NK-92 (cell line): ENCODE data around the gene EIPR1.

ENCODE experiments used
- DNase-seq: peaks from one replicate; lab custom pipeline; 2025; ENCODE audit not compliant: unreplicated experiment; lab: John Stamatoyannopoulos, UW

The EIPR1 gene

DNA sequence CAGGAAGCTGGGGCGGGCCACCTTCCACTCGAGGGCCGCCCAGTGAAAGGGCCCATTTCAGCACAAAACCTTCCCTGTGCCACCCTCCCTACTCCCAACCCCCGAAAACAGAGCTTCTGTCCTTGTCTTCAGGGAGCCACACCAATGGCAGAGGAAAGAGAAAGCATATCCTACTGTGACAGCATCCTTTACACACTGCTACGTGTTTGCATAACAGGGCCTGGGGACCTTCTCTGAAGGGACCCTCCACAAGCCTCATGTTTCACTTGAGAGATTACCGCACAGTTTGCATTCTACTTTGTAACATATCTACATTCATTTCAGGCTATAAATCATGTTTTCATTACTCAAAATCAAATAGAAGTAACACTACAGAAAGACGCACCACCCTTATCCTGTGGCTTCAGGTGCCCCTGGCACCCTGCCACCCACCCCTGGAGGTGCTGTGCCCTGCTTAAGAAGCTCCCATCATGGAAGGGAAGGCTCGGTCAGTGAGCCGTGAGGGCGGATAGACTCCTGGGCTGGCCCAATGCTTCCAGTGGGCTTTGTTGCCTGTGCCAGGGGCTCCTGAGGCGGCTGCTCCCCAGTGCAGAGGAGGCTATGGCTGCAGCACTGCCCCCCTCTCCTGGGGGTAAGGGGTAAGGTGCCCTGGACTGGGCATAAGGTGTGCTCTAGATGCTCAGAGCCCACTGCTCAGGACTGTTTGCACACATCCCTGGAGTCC lies 52.0 kb downstream of the EIPR1 start:
- no peak for DNase-seq

DNA sequence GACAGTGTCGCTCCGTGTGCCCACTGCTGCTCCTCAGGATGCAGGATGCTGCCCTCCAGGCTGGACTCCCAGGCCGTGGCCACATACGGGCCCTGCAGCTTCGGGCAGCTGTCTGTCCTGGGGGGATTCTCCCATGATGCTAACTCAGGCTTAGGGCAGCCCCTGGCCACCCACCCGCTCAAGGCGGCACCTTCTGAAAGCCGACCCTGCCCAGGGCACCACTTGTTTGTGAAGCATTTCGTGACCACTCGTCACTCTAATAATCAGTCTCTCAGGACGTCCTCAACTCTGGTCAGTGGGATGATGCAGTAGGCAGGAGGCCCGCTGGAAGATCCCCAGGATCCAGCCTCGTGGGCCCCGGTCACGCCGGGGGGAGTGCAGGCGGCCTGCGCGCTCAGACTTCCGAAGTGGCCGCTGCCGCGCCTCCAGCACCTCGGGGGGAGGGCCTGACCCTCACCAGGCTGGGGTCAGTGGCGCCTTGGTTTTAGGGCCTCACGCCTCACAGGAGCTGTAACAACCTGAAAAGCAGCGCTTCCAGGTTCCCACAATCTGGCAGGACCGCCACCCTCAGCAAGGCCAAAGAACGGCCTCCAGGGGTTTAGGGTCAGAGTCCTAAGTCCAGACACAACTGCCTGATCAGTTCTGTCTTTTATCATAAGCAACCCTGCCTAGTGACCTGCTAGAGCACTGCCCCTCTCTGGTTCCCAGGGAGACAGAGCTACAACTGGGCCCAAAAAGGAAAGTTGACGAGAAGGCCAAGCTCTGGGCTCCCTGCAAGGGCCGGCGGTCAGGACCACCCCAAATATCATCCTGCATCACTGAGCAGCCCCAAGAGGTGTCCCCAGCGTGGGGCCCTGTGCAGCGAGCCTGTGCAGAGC lies 53.0 kb downstream of the EIPR1 start:
- no peak for DNase-seq

DNA sequence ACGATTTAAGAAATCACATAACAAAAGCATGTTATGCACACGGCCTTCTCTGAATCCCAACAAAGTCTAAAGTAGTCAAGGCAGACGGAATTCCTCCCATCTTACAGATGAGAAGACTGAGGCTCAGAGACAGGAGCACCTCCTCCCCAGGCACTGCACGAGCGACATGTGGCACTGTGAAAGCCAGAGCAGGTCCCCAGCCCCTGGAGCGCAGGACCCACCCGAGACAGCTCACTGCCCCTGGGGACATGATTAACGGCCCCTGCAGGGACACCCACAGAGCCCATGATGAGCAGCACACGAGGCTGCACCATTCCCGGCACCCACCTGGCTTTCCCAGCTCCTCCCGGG lies 53.6 kb downstream of the EIPR1 start:
- no peak for DNase-seq

DNA sequence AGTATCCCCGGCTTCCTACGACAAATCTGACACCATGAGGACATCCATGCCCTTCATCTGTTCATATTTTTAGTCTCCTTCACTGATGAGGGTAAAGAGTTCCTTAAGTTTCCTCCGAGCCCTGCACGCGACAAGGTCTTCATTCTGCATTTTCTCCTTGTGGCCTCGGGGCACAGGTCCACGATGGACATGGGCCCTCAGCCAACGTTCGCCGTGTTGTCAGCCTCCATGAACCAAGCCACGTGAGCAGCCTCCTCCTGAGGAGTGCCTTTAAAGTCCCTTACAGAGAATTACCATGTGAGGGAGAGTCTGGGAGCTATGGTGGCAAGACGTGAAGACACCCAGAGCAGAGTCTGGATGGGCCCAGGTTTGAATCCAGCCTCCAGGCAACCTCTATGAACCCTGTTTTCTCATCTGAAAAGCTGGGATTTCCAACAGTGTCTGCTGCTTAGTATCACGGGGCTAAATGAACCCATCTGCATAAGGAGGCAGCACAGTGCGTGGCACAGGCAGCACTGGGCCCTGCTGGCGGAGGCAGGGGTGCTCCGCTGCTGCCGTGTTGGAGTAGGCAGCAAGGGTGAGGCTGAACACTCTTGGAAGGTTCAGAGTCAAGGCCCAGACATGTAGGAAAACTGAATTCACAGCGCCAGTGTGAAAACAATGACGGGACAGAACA lies 54.1 kb downstream of the EIPR1 start:
- DNase-seq = no peak

DNA sequence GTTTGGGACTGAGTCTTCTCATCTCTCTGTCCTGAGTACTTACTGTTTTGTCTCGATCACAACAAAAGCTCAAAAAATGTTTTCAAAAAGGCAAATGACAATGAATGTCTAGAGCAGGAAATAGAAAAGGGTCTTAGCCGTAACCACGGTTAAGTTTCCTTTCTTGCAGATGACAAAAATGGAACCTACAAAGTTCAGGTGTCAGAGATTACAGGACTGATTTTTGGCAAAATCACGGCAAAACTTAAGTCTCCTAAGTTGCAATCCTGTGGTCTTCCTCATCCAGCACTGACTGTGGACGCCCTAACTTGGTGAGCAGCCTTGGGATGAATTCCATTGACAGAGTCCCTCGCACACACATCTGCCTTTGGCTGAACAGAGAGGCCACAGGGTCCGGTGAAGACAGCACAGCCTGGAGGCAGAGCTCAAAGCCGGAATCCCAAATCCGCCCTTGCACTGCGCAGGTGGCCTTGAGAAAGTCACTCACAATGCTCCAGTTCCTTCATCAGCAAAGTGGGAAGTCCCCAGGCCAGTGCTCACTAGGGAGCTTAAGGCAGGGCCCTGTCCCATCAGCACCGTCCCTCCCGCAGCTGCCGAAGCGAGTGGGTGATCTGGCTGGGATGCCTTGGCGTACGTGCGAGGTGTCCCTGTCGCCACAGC lies 55.2 kb downstream of the EIPR1 start:
- no peak for DNase-seq

DNA sequence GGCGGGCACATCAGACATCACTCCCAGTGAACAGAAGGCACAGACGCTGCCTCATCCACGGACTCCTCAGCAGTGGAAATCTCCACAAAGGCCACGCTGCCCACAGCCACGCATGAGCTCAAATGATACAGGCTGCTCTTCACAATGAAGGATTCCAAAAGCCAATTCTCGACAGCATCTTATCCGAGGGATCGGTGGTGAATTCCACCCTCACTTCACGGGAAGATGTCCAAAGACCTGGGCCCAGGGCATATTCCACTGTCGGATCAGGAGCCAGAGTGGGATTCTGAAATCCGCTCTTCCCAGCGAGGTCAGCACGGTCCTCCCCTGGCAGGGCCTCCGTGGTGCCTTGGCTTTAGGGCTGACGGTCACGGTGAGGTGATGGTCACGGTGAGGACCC lies 55.8 kb downstream of the EIPR1 start:
- DNase-seq = no peak

DNA sequence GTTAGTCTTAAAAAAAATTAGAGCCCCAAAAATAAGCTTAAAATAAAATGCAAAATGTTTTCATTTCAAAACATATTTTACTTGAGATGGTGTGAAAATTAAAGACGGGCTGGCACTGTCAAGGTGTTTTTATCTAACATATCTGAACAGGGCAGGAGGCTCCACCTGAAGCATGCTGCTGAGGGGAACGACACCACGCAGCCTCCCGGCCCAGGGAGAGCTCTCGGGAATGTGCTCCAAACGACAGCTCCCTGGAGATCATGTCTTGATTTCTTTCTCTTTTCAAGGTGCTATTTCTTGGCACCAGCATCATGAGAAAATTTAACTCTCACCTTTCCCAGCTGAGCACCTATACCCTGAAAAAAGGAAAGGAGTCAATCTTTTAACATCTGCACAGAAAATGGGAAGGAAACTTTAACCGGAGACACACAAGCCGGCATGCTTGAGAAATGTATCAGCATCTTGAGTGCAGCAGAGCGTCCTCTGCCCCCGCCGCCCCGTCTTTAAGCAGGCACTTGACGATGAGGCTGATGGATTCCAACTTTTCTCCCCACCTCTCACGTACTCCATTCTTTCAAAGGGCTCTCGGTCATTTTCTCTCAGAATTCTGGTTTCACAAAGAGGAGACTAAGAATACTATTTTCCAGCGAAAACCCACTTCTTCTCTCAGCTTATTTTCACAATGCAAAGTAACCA lies 56.6 kb downstream of the EIPR1 start:
- no peak for DNase-seq

DNA sequence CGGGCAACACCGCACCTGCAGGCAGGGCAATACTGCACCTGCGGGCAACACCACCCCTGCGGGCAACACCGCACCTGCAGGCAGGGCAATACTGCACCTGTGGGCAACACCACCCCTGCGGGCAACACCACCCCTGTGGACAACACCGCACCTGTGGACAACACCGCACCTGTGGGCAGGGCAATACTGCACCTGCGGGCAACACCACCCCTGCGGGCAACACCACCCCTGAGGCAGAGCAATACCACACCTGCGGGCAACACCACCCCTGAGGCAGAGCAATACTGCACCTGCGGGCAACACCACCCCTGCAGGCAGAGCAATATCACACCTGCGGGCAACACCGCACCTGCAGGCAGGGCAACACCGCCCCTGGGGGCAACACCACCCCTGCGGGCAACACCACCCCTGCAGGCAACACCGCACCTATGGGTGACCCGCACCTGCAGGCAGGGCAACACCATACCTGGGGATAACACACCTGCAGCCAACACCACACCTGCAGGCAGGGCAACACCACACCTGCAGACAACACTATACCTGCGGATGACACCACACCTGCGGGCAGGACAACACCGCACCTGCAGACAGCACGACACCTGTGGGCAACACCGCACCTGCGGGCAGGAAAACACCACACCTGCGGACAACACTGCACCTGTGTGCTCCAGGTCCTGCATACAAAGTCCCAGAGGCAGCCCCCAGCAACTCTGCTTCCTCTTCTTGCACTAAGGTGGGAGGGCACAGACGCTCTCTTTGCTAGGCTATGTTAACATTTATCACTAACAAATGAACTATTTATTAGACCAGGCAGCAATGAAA lies 57.7 kb downstream of the EIPR1 start:
- DNase-seq = no peak

DNA sequence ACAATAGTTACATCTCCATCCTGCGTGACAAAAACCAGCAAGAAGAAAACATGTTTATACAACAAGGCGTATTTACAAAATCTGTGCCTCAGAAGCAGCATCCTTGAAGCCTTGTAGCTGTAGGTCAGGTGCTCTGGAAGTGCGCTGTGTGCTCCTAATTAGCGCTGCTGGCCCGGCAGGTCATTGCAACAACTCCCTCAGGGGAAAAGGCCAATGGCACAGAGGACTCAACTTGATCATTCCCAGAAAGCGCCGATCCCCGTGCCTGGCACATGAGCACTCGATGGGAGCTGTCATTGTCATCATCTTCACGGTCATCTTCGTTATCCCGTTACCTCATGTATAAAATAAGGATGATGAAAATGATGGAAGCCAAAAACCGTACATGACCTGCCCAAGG lies 58.5 kb downstream of the EIPR1 start:
- no peak for DNase-seq

DNA sequence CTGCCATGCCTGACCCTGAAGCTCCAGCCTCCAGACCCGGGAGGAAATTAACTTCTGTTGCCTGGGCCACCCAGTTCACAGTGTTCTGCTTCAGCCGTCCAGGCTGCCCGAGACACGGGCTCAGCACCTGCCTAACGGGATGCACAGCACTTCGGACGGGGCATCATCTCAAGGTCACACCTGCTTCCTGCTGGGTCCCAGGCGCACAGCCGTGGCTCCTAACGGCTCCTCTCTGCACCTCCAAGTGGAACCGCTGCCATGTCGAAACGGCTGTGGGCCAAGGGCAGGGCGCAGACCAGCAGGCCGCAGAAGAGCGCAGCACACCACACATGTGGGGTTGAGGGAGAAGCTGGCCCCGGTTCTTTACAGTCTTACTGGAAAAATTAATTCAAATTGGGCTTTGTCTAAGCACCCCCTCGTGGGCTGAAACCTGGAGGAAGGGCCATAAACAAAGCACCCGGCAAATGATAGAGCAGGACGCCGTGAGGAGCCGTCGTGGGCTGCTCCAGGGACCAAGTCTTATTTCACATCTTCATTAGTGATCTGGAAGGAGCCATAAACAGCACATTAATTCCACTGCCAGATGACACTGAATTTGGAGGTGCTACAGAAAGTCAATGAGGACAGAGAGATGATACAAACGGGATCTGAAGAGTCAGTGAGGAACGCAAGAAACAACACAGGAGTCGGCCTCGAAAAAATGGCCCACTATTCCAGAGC lies 59.6 kb downstream of the EIPR1 start:
- DNase-seq = no peak

DNA sequence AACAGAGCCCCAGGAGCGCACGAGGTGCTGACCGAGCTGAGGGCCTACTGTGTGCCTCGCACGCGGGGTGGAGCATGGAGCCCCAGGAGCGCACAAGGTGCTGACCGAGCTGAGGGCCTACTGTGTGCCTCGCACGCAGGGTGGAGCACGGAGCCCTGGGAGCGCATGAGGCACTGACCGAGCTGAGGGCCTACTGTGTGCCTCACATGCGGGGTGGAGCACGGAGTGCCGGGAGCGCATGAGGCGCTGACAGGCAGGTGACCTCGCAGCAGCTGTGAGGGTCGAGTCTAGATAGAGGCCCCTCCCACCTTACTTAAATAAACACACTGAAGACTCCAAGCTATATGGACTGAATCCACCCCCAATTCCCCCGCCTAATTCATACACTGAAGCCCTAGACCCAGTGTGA lies 60.3 kb downstream of the EIPR1 start:
- DNase-seq = no peak

DNA sequence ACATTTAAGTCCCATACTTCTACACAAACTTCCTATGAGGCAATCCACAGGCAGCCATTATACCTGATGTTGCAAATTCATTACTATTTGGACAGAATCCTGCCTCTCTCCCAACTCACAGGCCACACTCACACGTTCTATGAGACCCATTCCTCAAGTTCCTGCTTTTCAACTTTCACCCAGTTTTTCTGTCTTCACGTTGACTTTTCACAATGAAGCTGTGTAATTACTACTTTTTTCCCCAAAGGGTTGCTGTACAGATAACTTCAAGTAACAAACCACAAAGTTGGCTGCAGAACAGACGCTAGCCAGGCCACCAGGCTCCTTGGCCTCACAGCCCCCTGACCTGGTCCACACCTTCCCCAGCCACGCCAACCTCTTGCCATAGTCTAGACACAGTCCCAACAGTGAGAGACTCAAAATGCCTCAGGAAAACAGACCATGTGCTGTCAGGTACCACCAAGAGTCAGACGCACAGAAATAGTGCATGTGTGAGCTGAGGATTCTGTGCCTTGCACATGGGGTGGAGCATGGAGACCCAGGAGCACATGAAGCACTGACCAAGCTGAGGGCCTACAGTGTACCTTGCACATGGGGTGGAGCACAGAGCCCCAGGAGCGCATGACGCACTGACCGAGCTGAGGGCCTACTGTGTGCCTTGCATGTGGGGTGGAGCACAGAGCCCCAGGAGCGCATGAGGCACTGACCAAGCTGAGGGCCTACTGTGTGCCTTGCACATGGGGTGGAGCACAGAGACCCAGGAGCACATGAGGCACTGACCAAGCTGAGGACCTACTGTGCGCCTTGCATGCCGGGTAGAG lies 61.0 kb downstream of the EIPR1 start:
- no peak for DNase-seq

DNA sequence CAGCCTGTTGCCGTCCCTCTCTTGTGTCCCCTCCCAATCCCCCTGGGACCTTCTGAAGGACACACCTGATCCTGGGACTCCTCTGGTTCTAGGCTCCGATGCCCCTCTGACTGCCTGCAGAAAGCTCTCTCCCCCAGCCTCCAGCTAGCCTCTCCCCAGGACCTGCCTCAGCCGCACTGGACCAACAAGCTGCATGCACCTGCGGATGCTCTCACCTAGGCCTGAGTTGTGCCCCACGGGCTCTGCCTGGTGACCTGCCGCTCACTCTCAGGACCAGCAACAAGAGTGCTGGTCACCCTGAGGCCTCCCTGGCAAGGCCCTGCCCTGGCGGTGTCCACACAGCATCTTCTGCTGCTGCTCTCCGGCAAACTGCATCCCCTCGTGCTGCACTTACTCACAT lies 63.0 kb downstream of the EIPR1 start:
- no peak for DNase-seq

DNA sequence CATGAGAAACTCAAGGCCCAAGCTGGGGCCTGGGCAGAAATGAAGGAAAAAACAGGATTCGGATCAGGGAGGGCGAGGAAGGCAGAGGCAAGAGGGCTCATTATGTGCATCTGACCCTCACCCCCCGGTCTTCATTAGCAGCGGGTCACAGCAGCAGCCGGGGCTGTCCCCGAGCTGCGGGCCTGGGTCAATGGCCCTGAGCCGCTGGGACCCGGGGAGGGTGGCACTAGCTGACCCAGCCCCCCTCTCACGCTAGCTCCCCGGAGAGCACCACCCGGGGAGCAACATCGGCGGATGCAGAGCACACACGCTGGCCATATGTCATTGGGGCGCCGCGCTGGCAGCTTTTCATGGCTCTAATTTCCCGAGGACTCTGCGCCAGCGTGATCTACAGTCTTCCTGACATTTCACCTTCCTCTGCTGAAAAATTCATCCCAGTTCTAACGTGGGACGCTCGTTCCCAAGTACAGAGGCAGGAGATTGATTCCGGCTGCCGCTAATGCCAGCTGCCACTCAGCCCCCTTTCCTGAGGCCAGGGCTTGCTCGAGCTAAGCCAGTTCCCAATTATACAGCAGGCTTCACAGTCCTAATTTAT lies 63.7 kb downstream of the EIPR1 start:
- no peak for DNase-seq

DNA sequence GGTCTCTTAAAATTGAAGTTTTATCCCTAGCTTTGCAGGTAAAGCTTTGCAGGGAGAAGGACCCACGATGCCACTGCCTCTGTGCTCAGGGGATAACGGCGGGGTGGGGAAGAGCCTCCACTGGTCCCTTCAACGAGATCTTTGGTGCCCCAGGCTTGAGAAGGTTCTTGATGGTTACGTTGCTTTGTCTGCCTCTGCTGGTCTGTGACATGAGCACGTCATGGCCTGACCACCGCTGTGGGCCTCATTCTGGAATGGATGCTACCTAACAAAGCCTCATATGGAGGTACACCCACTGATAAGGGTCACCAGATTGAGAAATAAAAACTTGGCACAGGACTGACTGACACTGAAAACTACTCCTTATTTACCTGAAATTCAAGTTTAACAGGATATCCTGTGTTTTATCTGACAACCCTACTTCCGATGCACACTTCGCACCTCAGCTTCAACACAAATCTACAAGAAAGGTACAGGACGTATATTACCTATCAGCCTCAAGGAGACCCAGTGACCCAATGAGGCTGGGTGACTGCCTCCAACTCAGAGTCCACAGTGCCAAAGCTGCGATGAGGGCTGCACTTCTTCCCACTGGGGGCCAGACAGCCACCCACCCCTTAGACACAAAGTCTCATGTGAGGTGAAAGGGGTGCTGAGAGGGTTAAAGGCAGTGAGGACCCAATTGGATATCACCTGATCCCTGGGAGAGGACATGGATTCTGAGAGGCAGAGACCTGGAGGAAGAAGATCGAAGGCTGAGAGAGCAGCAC lies 64.9 kb downstream of the EIPR1 start:
- DNase-seq = no peak

DNA sequence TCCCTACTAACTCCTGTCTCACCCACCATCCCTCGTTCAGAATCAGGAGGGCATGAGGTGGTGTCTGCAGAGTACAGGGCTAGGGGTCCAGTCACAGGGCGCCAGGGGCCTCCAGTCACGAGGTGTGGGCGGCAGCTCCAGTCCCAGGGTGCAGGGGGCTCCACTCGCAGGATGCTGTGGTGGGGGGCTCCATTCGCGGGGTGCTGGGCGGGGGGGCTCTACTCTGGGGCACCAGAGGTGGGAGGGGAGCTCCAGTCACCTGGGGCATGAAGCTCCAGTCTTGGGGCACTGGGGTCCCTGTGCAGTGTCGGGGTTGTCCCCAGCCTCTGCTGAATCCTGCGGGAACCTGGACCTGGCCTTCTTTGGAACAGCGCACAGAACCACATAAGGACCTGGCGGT lies 66.0 kb downstream of the EIPR1 start:
- DNase-seq = no peak
